Measurements from ENCODE around the gene AGPAT2. TPM values are rescaled to one million over a fixed set of nuclear protein-coding genes. Genes with fewer than 3 reads are reported as not detected.

The AGPAT2 gene
- total RNA-seq, 1 donor from 2014 or later: 48.4 TPM

DNA sequence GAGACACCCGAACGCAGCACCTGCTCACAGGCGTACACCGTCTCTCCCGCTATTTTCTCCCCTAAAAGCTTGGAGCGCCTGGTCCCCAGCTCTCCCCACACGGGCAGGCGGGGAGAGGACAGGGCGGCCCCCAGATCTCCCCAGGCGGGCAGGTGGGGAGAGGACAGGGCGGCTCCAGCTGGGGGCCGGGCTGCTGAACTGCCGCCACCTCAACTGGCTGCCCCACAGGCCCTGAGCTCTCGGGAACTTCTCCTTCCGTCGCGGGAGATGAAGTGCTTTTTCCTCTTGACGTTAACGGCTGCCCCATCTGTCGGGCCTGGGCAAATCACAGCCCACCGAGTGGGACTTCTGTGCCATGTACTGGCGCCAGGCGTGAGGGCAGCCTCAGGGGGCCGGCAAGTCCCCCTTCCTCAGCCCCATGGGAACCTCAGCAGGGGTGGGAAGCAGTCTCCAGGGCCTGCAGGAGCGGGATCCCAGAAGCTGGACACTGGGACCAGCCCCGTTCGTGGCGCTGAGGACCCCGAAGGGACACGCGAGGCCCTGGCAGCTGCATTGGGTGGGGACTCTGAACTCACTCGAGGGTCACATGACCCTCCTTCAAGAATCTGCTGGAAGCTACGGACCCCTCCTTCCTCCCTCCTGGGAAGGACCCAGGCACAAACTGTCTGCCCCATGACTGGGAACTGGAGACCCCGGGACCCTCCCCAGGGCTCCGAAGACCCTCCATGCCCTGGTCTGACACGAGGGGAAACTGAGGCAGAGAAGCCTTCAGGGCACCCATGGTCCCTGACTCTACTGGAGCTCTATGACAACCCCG lies 30.3 kb downstream of the AGPAT2 start:
- intact Hi-C loops (cut with DNase I): no loop called here
- no peak for DNase-seq (ENCODE audit: low spot score)

DNA sequence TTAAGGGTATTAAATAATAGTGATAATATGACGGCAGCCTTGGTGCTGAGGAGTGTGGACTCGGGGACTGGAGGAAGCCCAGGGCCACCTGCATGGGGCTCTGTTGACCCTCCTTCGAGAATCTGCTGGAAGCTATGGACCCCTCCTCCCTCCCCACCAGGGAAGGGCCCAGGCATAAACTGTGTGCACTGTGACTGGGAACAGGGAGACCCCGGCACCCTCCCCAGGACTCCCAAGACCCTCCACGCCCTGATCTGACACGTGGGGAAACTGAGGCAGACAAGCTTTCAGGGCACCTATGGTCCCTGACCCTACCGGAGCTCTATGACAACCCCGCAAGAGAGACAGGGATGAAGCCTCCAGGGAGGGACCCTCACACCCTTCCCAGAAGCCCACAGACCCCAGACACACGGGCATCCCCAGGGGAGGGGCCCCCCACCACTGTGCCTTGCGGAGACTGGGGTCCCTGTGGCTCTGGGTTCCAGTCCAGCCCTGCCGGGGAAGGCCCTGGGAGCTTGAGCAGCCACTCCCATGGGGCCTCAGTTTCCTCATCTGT lies 31.0 kb downstream of the AGPAT2 start:
- intact Hi-C loops (cut with DNase I): no loop called here

DNA sequence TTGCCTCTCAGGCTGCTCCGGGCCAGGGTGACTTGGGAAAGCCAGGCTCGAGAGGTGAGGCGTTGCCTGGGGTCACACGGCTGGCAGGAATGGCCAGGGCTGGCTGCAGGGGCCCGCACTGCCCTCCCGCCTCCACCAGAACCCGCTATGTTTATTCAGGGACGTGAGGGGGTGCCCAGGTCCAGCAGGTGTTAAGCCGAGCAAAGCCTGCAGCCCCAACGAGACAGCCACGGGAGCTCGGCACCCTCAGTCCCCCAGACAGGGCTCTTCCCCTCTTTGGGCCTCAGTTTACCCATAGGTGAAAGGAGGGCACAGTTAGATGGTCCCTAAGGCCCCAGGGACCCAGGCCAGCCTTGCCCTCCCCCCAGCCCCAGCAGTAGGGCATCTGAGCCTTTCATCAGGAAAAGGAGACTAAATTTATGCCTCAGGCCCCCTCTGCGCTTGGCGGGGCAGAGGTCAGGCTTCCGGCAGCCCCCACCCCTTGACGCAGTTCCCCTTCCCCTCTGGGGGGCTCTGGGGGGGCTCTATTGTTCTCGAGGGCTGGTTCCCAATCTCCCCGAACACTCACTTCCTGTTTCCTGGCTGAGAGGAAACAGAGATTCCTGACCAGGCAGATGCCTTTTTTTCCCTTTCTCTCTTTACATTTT lies 31.6 kb downstream of the AGPAT2 start:
- no peak for DNase-seq (ENCODE audit: low spot score)
- intact Hi-C loops (cut with DNase I): no loop called here

More for the DNA sequence above, 31.0 kb downstream of the AGPAT2 start:
- DNase-seq (ENCODE audit: low spot score): no peak

DNA sequence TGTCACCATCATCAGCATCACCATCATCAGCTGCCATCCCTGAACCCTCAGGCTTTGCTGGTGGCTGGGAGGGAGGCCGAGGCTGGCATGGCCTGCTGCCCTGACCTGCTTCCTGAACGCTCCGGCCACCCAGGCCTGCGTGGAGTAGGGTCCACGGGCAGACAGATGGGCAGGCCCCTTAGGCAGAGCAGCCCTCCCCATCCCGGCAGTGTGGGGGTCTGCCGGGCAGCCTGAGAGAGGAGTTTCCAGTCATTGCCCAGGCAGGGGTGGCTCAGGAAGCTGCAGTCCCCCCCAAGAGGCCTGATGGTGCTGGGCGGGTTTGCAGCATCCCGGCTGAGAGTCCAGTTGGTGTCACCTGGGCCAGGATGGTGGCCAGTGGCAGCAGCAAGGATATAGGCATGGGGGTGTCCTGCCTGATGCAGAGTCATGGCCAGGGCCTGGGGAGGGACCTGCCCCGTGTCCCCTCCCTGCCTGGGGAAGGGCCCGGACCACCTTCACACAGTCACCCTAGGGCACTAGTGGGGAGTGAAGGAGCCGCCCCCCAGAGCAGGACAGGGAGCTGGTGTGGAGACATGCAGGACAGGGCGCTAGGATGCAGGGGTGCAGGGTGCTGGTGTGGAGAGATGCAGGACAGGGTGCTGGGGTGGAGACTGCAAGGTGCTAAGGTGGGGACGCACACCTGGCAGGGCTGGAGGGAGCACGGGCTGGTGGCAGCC lies 32.3 kb downstream of the AGPAT2 start:
- DNase-seq (ENCODE audit: low spot score): no peak
- intact Hi-C loops (cut with DNase I): no loop called here

DNA sequence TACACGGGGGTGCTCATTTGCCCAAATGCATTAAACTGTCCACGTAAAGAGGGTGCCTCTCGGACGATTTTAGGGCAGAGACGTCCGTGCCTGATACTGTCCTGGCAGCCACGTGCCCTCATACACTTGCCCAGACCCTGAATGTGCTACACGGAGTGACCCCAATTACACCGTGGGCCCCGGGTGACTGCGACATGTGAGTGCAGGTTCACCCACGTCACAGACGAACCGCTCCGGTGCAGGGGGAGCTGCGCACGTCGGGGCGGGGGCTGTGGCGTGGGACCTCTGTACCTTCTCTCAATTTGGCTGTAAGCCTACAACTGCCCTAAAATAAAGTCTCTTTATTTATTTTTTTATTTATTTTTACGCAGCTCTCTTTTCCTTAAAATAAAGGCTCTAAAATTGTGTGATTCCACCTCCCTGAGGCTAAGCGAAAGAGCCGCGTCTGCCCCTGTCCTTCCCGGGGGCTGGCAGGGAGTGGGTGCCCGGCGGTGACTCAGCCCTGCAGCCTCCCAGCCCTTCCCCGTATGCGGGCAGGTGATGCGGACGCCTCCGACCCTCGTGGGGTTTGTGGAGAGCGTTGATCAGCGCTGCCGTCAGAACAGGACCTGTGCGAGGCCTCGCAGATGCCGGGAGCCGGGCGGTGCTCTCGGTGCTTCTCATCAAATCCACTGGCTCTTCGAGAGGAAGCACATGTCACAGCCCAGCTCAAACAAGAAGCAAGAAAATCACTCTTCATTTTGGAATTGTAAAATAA lies 33.8 kb downstream of the AGPAT2 start:
- intact Hi-C loops (cut with DNase I): no loop called here
- DNase-seq (ENCODE audit: low spot score): no peak

DNA sequence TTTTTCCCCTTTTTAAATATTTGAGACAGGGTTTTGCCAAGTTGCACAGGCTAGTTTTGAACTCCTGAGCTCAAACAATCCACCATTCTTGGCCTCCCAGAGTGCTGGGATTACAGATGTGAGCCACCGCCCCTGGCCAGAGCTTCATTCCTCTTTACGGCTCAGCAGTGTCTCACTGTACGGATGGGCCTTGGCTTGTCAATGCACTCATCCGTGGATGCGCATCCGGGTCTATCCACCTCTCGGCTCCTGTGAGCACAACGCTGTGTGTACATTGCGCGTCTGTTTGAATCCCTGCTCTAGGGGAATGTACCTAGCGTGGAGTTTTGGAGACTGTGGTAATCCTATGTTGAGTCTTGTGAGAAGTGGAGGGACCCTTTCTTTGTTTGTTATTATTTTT lies 35.4 kb downstream of the AGPAT2 start:
- intact Hi-C loops (cut with DNase I): no loop called here
- DNase-seq (ENCODE audit: low spot score): no peak

DNA sequence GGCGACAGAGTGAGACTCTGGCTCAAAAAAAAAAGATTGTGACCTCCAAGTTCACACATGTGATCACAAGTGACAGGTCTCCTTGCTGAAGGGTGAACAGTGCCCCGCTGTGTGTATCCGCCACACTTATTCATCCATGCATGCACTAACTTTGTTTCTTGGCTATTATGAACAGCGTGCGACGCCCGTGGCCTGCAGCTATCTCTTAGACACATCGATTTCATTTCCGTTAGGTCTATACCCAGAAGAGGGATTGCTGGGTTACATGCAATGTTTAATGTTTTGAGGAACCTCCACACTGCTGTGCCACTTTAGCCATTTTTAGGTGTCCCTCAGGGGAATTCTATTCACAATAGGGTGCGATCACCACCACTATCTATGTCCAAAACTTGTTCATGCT lies 36.6 kb downstream of the AGPAT2 start:
- intact Hi-C loops (cut with DNase I): no loop called here
- DNase-seq (ENCODE audit: low spot score): no peak

DNA sequence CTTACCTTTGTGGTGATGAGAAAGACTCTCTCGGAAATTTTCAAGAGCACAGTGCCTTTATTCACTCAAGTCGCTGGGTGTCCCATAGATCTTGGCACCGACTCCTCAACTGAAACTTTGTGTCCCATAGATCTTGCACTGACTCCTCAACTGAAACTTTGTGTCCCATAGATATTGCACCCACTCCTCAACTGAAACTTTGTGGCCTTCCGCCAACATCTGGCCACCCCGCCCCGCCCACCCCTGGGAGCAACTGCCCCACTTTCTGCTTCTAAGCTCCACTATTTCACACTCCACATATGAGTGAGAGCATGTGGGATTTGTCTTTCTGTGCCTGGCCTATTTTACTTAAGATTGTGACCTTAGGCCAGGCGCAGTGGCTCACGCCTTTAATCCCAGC lies 37.2 kb downstream of the AGPAT2 start:
- DNase-seq (ENCODE audit: low spot score): no peak
- intact Hi-C loops (cut with DNase I): no loop called here

DNA sequence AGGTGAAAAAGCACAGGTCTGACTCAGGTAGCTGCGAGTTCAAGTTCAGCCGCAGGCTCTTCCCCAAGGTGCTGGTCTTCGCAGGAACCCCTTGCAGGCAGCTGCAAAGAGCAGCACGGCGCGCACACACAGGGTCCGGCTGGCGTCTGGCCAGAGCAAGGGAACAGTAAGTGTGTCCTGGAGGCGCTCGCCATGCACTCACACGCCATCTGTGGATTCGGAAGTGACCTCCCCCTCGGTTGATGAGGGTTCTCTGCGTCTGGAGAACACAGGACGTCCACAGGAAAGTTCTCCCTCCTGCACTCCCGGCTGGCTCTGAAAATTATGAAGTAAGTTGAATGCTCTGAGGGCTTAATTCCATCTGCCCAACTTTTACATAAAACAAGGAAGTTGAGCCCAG lies 38.5 kb downstream of the AGPAT2 start:
- intact Hi-C loops (cut with DNase I): no loop called here
- DNase-seq (ENCODE audit: low spot score): peak; percentile 84

DNA sequence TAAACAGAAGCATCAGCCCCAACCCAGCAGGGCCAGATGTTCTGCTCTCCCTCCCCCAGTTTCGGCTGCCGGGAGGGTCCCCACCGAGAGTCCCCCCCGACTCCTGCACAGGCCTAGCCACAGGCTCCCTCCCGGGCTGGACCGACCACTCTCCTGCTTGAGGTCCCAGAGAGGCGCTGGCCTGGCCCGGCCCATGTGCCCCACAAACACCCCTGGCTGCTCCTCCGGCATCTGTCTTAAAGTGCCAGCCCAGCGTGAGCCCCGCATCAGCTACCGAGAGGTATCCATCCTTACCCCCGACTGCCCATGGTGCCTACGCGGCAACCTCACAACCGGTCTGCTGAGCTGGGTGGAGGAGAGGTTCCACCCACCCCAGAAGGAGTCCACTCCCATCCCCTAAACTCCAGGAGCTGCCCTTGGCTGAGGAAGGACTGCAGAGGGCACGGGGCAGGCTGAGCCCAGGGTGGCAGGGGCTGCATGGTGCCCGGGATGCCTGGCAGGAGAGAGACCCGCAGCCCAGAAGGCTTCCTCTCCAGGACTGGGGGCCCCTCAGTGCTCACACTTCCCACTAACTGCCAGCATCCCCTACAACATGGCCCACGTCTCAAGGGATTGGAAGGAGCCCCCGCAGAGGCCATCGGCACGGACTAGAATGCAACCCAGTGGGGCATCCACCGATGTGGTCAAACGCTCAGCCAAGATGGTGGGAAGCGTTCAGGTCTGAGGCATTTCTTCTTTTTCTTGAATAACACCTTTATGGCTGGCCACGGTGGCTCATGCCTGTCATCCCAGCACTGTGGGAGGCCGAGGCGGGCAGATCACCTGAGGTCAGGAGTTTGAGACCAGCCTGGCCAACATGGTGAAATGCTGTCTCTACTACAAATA lies 40.2 kb downstream of the AGPAT2 start:
- no peak for DNase-seq (ENCODE audit: low spot score)
- intact Hi-C loops (cut with DNase I): no loop called here

DNA sequence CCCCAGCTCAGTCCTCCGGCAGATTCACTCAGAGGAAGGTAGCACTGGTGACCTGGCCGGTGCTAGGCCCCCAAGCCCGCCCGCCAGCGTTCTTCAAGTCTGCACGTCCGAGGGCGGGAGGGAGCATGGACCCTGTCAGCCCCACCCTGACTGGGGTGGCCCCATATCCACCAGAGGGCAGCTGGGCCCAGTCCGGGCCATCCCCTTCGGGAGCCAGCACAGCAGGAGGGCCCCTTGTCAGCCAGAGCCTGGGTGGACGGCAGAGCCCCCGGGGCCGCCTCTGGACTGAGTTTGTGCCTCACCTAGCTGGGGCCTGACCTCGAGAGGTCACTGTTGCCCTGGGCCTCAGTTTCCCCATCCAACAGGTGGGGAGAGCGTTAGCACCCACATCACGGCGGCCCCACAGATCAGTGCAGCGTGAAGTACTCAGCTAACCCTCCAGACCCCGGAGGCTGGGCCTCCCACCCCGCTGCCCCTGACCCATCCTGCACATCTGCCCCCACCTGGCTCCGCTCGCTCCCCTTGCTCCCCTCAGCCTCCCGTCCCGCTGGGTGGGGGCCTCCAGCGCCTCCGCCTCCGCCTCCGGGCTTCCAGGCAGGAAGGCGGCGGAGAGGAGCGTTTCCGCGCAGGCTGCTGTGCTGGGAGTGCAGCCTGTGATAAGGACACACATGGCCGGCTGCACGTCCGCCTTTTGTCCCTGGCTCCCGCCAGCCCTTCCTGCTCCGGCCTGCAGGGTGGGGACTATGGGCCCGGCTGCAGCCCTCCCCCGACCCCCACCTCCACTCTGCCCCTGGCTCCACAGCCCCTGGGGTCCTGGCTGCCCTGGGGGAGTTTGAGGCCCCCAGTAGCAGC lies 41.1 kb downstream of the AGPAT2 start:
- intact Hi-C loops (cut with DNase I): loop anchor here (2.0 kb wide), 1 partner anchor 19 kb away; no protein-coding TSS in a partner anchor
- DNase-seq (ENCODE audit: low spot score): peak; percentile 93

DNA sequence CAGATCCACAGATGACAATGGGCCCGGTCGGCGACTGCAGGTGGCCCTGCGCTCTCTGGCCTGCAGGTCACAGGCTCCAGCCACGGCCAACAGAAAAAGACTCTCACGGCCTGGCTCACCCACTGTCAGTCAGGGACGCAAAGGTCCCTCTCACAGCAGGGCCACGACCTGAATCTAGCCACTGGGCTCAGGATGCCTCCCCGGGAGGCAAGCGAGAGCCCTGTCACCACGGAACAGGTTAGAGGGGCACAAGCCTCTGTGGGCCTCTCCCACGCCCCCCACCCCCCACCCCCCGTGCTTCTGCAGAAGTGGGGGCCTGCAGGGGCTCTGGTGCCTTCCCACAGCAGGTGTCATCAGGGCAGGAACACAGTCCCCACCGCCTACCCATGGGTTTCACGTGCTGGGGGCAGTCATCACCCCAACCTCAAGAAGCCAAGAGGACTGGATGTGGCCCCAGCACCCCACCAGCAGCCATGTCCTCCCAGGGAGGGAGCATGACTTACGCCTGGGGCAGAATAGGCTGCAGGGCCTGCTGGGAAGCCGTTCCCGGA lies 41.8 kb downstream of the AGPAT2 start:
- intact Hi-C loops (cut with DNase I): loop anchor here (2.0 kb wide), 1 partner anchor 19 kb away; no protein-coding TSS in a partner anchor
- DNase-seq (ENCODE audit: low spot score): no peak

DNA sequence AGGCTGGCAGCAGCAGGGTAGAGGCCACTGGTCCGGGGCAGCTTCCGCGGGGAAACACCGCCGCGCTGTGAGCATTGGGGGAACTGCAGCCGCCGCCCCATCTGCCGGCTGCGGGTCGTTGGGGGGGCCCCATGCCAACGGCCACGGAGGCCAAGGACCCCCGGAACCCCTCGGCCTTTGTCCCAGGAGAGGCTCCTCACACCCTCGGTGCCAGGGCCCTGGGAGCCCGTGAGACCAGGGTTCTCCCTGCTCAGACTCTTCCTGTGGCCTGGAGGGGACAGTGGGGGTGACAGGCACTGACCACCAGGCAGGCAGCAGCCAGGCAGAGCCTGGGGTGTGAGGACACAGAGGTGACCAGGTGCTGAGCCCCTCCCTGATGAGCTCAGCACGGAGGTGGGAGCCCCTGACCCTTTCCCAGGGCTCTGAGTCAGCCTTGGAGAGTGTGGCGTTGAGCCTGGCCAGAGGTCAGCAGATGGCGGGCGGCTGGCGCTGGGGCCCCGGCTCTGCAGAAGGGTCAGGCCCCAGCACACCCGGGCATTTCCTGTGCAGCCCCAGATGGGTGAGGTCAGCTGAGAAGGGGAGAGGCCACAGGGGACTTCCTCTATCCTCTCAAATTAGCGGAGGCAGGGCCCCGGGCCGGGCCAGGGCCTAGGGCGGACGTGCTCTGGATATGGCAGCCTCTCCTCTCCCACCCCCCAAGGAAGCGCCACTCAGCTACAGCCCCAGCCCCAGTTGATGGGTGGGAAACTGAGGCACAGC lies 42.5 kb downstream of the AGPAT2 start:
- intact Hi-C loops (cut with DNase I): loop anchor here (2.0 kb wide), 1 partner anchor 20 kb away; no protein-coding TSS in a partner anchor
- peak; percentile 94 for DNase-seq (ENCODE audit: low spot score)

DNA sequence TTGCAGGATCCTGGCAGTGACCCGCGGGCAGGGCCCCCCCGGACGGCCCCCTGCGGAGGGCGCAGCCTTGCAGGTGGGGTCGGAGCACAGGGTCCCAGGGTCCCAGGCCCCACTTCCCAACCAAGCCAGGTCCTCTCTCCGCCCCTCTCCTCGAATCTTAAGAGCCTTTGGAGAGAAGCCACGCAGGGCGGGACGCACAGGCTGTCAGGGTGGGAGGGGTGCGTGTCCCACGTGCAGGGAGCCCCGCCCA lies 43.0 kb downstream of the AGPAT2 start:
- intact Hi-C loops (cut with DNase I): loop anchor here (2.0 kb wide), 1 partner anchor 21 kb away; no protein-coding TSS in a partner anchor
- no peak for DNase-seq (ENCODE audit: low spot score)

DNA sequence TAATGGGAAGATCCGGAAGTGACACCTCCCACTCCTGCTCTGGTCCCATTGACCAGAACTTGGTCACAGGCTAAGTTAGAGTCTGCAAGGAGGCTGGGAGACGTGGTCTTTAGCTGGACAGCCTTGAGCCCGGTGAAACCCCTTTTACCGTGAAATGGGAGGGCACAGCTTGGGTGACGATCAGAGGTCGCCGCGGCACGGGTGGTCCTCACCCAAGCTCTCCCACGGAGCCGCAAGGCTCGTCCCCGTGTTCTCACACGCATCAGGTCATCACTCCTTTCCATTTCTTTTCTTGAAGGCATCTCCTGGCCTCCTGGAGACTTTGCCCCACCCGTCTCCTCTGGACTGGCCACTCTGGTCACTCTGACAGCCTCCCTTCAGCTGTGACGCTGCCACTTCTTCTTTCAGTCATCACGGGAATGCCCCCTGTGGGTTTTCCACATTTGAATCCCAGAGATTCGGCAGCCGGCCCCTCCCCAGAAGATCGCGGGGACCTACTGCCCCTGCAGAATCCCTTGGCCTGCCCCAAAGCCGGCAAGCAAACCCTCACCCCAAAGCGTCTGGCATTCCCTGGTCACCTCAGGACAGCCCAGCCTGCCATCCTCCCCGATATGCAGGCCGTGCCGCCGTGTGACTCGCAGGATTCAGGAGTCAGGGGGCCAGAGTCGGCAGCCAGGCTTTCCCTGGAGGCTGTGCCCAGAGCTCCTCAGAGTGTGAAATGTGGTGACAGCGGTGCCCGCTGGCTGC lies 43.5 kb downstream of the AGPAT2 start:
- DNase-seq (ENCODE audit: low spot score): no peak
- intact Hi-C loops (cut with DNase I): loop anchor here (2.0 kb wide), 1 partner anchor 21 kb away; no protein-coding TSS in a partner anchor

DNA sequence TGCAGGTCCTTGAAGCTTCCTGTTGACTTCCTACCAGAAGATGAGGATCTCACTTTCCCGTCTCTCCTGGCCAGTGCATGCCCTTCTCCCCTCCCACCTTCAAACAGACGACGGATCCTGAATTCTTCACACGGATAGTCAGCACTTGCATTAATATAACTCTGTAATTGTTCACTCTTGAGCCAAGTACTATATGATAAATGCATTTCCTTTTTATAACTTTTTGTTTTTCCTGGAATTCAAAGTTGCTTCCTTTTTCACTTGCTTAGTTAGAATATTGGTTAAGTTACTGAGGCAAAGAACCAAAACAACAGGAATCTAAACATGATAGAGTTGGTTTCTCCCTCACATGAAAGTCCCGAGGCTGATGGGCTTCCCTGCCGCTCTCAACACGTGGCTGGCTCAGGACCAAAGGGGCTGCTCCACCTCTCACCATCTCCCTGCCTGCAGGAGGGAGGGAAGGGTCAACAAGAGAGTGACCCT lies 44.8 kb downstream of the AGPAT2 start:
- intact Hi-C loops (cut with DNase I): no loop called here

More for the DNA sequence above, 44.8 kb downstream of the AGPAT2 start:
- no peak for DNase-seq (ENCODE audit: low spot score)

Data from cardiac septum (tissue), 1 donor.